ENCODE results near the gene SPRYD3.
A peak's percentile ranks its signal among the peaks of the same experiment; 100 is the strongest.

Gene SPRYD3

GRCh38 chr12:53049571-53050318 lies 29.4 kb downstream of the SPRYD3 start, which contains the start of gene TNS2:
TNS2 (plus strand) TSS chr12:53050065; CDS start chr12:53050186, 121 bp downstream.
- no peak for TF ChIP-seq RAD21 (IDR thresholded peaks at IDR 0.05; ENCODE audit: low read depth)
- TF ChIP-seq CEBPB (IDR thresholded peaks at IDR 0.05): no peak
- TF ChIP-seq YY1 (IDR thresholded peaks at IDR 0.05; ENCODE audit: low read depth): no peak
- TF ChIP-seq TEAD4 (IDR thresholded peaks at IDR 0.05): 0 out of 2 replicates have a peak, but pooled peaks have one; percentile 41
- peak; percentile 84 for TF ChIP-seq TCF12 (IDR thresholded peaks at IDR 0.05; ENCODE audit: low read depth)
- TF ChIP-seq TAF1 (IDR thresholded peaks at IDR 0.05; ENCODE audit: low read depth): peak; percentile 37; the same call in 1 of the 2 replicates
- peak; percentile 75 for TF ChIP-seq EGR1 (IDR thresholded peaks at IDR 0.05)
- no peak for TF ChIP-seq REST (IDR thresholded peaks at IDR 0.05; ENCODE audit: low read depth)
- no peak; the same call in none of the 2 replicates for TF ChIP-seq ZBTB7A (IDR thresholded peaks at IDR 0.05; ENCODE audit: low read depth)
- TF ChIP-seq MAX (IDR thresholded peaks at IDR 0.05): peak; percentile 60
- no peak for TF ChIP-seq CREB1 (IDR thresholded peaks at IDR 0.05; ENCODE audit: low read depth)
- TF ChIP-seq EP300 (IDR thresholded peaks at IDR 0.05; ENCODE audit: borderline replicate concordance): peak; percentile 71
- 0 out of 2 replicates have a peak, but pooled peaks have one; percentile 28 for TF ChIP-seq FOXM1 (IDR thresholded peaks at IDR 0.05; ENCODE audit: borderline replicate concordance, low read depth)
- TF ChIP-seq NFIC (IDR thresholded peaks at IDR 0.05): no peak
- TF ChIP-seq USF1 (IDR thresholded peaks at IDR 0.05): no peak; the same call in 1 of the 2 replicates

GRCh38 chr12:53048780-53049401 lies 30.3 kb downstream of the SPRYD3 start:
- TF ChIP-seq TEAD4 (IDR thresholded peaks at IDR 0.05): peak; percentile 61
- TF ChIP-seq FOXM1 (IDR thresholded peaks at IDR 0.05; ENCODE audit: borderline replicate concordance, low read depth): 0 out of 2 replicates have a peak, but pooled peaks have one; percentile 38
- no peak; the same call in 1 of the 2 replicates for TF ChIP-seq RAD21 (IDR thresholded peaks at IDR 0.05; ENCODE audit: low read depth)
- TF ChIP-seq ZBTB7A (IDR thresholded peaks at IDR 0.05; ENCODE audit: low read depth): peak; percentile 76
- TF ChIP-seq TAF1 (IDR thresholded peaks at IDR 0.05; ENCODE audit: low read depth): no peak
- peak; percentile 50; the same call in 1 of the 2 replicates for TF ChIP-seq USF1 (IDR thresholded peaks at IDR 0.05)
- peak; percentile 77 for TF ChIP-seq REST (IDR thresholded peaks at IDR 0.05; ENCODE audit: low read depth)
- TF ChIP-seq NFIC (IDR thresholded peaks at IDR 0.05): peak; percentile 95

GRCh38 chr12:53048033-53048779 lies 31.0 kb downstream of the SPRYD3 start:
- TF ChIP-seq ZBTB7A (IDR thresholded peaks at IDR 0.05; ENCODE audit: low read depth): peak; percentile 80
- no peak for TF ChIP-seq CEBPB (IDR thresholded peaks at IDR 0.05)
- no peak for TF ChIP-seq USF1 (IDR thresholded peaks at IDR 0.05)
- TF ChIP-seq TEAD4 (IDR thresholded peaks at IDR 0.05): peak; percentile 94
- TF ChIP-seq MAX (IDR thresholded peaks at IDR 0.05): peak; percentile 7; the same call in 1 of the 2 replicates
- no peak for TF ChIP-seq EGR1 (IDR thresholded peaks at IDR 0.05)
- peak; percentile 52 for TF ChIP-seq RAD21 (IDR thresholded peaks at IDR 0.05; ENCODE audit: low read depth)
- 0 out of 2 replicates have a peak, but pooled peaks have one; percentile 50 for TF ChIP-seq YY1 (IDR thresholded peaks at IDR 0.05; ENCODE audit: low read depth)
- TF ChIP-seq EP300 (IDR thresholded peaks at IDR 0.05; ENCODE audit: borderline replicate concordance): peak; percentile 59; the same call in 1 of the 2 replicates
- TF ChIP-seq CREB1 (IDR thresholded peaks at IDR 0.05; ENCODE audit: low read depth): no peak
- TF ChIP-seq FOXM1 (IDR thresholded peaks at IDR 0.05; ENCODE audit: borderline replicate concordance, low read depth): no peak
- TF ChIP-seq NFIC (IDR thresholded peaks at IDR 0.05): peak; percentile 79
- no peak for TF ChIP-seq TAF1 (IDR thresholded peaks at IDR 0.05; ENCODE audit: low read depth)
- TF ChIP-seq TCF12 (IDR thresholded peaks at IDR 0.05; ENCODE audit: low read depth): no peak
- no peak for TF ChIP-seq REST (IDR thresholded peaks at IDR 0.05; ENCODE audit: low read depth)

All from Ishikawa (cell line).